Stimulated activated naive CD8-positive, alpha-beta T cell treated with anti-CD3 and anti-CD28 coated beads, Interleukin-15, Interleukin-2, amounts not matched to agents 100 ng/mL and 50 ng/mL, for 24 hours (primary cell): ENCODE data around the gene CANT1.

Experiments used
- H3K27ac Mint-ChIP-seq: one replicate; pipeline ENCODE4 v1.8.0; 2021; ENCODE audit warnings: mild to moderate bottlenecking, mixed read lengths
- H3K27me3 Mint-ChIP-seq: one replicate; pipeline ENCODE4 v1.8.0; 2021; ENCODE audit warnings: mixed read lengths
- H3K36me3 Mint-ChIP-seq: one replicate; pipeline ENCODE4 v1.8.0; 2021; ENCODE audit warnings: low read depth, mixed read lengths
- H3K4me1 Mint-ChIP-seq: one replicate; pipeline ENCODE4 v1.8.0; 2021; ENCODE audit warnings: low read depth, mixed read lengths
- H3K4me3 Mint-ChIP-seq: one replicate; pipeline ENCODE4 v1.8.0; 2021; ENCODE audit warnings: mild to moderate bottlenecking, mixed read lengths
- H3K9me3 Mint-ChIP-seq: one replicate; pipeline ENCODE4 v1.8.0; 2021; ENCODE audit warnings: mixed read lengths

The CANT1 gene

DNA sequence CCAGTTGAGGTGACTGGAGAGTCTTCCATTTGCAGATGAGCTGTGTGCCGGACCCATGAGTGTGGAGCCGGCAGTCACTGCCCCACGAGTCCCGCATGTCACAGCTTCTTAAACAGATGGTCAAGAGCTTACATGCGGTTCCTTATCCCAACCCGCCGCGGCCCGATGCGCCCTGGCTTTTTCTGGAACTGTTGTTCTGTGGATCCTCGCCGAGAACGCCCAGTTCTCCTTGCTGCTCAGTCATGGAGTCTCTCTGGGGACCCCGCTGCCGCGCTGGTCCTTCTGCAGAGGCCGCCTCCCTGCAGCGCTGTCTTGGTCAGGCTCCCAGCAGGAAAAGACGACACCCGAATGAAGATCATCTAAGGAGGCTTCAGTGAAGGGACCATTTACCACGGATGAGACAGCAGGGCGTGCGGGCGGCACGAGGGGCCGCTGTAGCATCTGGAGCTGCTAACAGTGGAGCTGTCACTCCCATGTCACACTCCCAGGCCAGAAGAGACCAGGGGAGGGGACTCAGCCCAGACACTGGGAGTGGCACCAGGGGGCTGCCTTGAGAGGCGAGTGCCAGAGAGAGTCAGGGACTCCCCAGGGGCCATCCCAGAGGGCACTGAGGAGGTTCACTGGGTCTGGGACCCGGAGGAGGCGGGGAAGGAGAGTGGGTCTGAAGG, 19.1 kb downstream of the CANT1 start:
- Mint-ChIP-seq H3K9me3 (no peaks in the 10 kb centered on the region), H3K4me1 (peaks cover 22% of the 10 kb centered on the region), H3K36me3 (peaks cover 28% of the 10 kb centered on the region)

GRCh38 chr17:78988152-78988551, 21.4 kb downstream of the CANT1 start:
- H3K4me3 Mint-ChIP-seq = no peak overlapping the region
- H3K27ac Mint-ChIP-seq = no peak overlapping the region
- no peaks in the 10 kb centered on the region for H3K27me3 Mint-ChIP-seq
- H3K9me3 Mint-ChIP-seq = no peaks in the 10 kb centered on the region
- peaks cover 18% of the 10 kb centered on the region for H3K36me3 Mint-ChIP-seq
- H3K4me1 Mint-ChIP-seq = peaks cover 18% of the 10 kb centered on the region

More for the DNA sequence above, 19.1 kb downstream of the CANT1 start:
- Mint-ChIP-seq H3K4me3 (no peak overlapping the region), H3K27me3 (no peaks in the 10 kb centered on the region), H3K27ac (no peak overlapping the region)

- Mint-ChIP-seq H3K27me3 (no peaks in the 10 kb centered on the region), H3K4me3 (peak overlapping the region; percentile 69), H3K4me1 (peaks cover 16% of the 10 kb centered on the region), H3K9me3 (no peaks in the 10 kb centered on the region), H3K36me3 (peaks cover 11% of the 10 kb centered on the region), H3K27ac (no peak overlapping the region)
These were observed 22.8 kb downstream of the CANT1 start for GRCh38 chr17:78986649-78987328.

GRCh38 chr17:78986048-78986648, 23.4 kb downstream of the CANT1 start:
- Mint-ChIP-seq H3K27ac (peak overlapping the region; percentile 40), H3K36me3 (peaks cover 6% of the 10 kb centered on the region), H3K4me3 (peak overlapping the region; percentile 69), H3K27me3 (no peaks in the 10 kb centered on the region), H3K9me3 (no peaks in the 10 kb centered on the region), H3K4me1 (peaks cover 16% of the 10 kb centered on the region)

DNA sequence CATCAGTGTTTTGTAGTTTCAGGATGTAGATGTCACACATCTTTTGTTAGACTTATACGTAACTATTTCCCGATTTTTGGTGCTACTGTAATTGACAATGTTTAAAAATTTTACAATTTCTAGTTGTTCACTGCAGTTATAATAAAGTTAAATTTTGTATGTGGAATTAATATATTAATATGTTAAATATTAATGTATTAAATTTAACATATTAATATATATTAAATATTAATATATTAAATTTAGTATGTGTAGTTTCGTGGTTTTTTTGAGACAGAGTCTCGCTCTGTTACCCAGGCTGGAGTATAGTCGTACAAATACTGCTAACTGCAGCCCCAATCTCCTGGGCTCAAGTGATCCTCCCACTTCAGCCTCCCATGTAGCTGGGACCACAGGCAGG, 24.2 kb downstream of the CANT1 start:
- Mint-ChIP-seq H3K36me3 (peaks cover 1% of the 10 kb centered on the region), H3K4me1 (peaks cover 16% of the 10 kb centered on the region), H3K27ac (no peak overlapping the region), H3K4me3 (no peak overlapping the region), H3K27me3 (no peaks in the 10 kb centered on the region), H3K9me3 (no peaks in the 10 kb centered on the region)

DNA sequence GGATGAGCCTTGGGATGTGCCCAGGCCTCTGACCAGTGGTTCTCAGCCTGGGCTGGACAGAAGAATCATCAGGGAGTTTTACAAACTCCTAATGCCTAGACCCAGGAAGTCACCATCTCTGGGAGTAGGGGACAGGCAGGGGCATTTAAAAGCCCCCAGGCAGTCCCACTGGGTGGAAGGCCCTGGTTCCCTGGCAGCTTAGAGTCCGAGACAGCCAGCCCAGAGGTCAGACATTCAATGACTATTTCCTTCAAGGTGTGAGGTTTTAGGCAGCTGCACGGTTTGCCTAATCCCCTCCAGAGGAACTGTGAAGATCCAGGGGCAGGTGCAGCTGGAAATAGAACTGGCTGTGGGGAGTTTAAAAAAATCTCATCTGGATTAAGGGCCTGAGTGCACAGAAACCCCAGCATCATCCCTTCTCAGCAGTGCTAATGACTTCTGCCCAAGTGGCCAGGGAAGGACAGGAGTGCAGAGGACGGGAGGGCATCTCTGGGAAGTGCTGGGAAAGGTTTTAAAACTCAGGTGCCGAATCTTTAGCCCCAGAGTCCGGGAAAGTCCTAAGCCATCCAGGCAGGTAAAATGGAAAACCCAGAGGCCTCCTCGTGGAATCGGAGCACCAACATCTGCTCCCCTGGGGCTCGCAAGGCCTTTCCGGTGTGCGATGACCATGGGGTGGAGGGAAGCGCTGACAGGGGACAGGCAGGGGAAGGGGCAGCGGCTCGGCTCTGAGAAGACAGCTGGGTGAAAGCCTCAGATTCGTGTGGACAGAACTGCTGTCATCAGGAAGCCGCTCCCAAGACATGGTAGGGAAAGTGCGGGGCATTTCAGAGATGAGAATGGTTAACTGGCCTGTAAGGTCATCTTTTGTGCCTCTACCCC, 28.3 kb downstream of the CANT1 start:
- no peak overlapping the region for H3K4me3 Mint-ChIP-seq
- no peaks in the 10 kb centered on the region for H3K27me3 Mint-ChIP-seq
- no peak overlapping the region for H3K27ac Mint-ChIP-seq
- peaks cover 20% of the 10 kb centered on the region for H3K4me1 Mint-ChIP-seq
- no peaks in the 10 kb centered on the region for H3K9me3 Mint-ChIP-seq
- no peaks in the 10 kb centered on the region for H3K36me3 Mint-ChIP-seq

- Mint-ChIP-seq H3K4me1 (peaks cover 15% of the 10 kb centered on the region), H3K27ac (no peak overlapping the region), H3K27me3 (no peaks in the 10 kb centered on the region), H3K4me3 (no peak overlapping the region), H3K36me3 (no peaks in the 10 kb centered on the region), H3K9me3 (no peaks in the 10 kb centered on the region)
These were observed 29.0 kb downstream of the CANT1 start for GRCh38 chr17:78980624-78980972.

GRCh38 chr17:78979780-78980623, 29.6 kb downstream of the CANT1 start, which contains the start of gene LGALS3BP:
LGALS3BP (minus strand) TSS chr17:78979923; CDS start chr17:78977191, 2,732 bp downstream.
- Mint-ChIP-seq H3K36me3 (no peaks in the 10 kb centered on the region), H3K9me3 (no peaks in the 10 kb centered on the region), H3K4me3 (peak within 1 kb of the TSS; percentile 67), H3K4me1 (peaks cover 15% of the 10 kb centered on the region), H3K27ac (peak within 1 kb of the TSS; percentile 70), H3K27me3 (no peaks in the 10 kb centered on the region)

GRCh38 chr17:78977997-78978973, 31.3 kb downstream of the CANT1 start:
- H3K27ac Mint-ChIP-seq = no peak overlapping the region
- no peak overlapping the region for H3K4me3 Mint-ChIP-seq
- H3K27me3 Mint-ChIP-seq = no peaks in the 10 kb centered on the region
- H3K36me3 Mint-ChIP-seq = no peaks in the 10 kb centered on the region
- H3K9me3 Mint-ChIP-seq = no peaks in the 10 kb centered on the region
- H3K4me1 Mint-ChIP-seq = peaks cover 15% of the 10 kb centered on the region

- Mint-ChIP-seq H3K27me3 (no peaks in the 10 kb centered on the region), H3K9me3 (no peaks in the 10 kb centered on the region), H3K27ac (no peak overlapping the region), H3K4me3 (no peak overlapping the region), H3K4me1 (peaks cover 15% of the 10 kb centered on the region), H3K36me3 (no peaks in the 10 kb centered on the region)
These were observed 32.0 kb downstream of the CANT1 start for GRCh38 chr17:78977681-78977943.

GRCh38 chr17:78976907-78977680, 32.5 kb downstream of the CANT1 start:
- Mint-ChIP-seq H3K9me3 (no peaks in the 10 kb centered on the region), H3K36me3 (no peaks in the 10 kb centered on the region), H3K4me3 (no peak overlapping the region), H3K27ac (no peak overlapping the region), H3K4me1 (peaks cover 15% of the 10 kb centered on the region), H3K27me3 (no peaks in the 10 kb centered on the region)

GRCh38 chr17:78974635-78975591, 34.7 kb downstream of the CANT1 start:
- H3K9me3 Mint-ChIP-seq = no peaks in the 10 kb centered on the region
- H3K36me3 Mint-ChIP-seq = no peaks in the 10 kb centered on the region
- no peak overlapping the region for H3K4me3 Mint-ChIP-seq
- no peaks in the 10 kb centered on the region for H3K27me3 Mint-ChIP-seq
- H3K27ac Mint-ChIP-seq = no peak overlapping the region
- peaks cover 21% of the 10 kb centered on the region for H3K4me1 Mint-ChIP-seq
